Measurements from ENCODE around the gene JAKMIP1.

DNA sequence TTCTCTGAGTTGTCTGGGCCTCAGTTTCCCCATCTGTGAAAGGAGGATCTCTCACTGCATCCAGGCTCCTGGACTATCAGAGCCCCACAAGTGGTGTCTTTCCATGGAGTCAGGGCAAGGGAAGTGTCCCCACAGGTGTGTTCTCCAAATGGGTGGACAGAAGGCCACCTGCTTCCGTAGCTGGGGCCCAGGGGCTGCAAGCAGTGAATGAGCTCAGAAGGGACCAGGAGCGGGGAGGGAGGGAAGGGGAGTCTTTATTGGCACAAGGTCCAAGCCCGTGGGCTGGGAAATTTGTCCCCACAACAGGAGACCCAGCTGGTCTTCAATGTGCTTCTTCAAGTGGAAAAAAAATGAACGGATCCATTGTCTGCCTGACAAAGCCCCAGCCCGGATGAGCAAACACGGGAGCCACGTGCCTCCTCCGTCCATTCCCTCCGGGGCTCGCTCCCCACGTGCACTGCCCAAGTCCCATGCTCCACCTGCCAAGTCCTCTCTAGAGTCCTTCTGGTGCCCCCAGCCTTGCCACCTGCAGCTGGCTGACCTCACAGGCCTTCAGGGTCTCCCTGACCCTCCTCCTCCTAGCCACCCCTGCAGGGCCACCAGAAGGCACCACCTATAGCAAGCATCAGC is 72.0 kb downstream of the JAKMIP1 start:
- no peak for TF ChIP-seq CTCF (IDR thresholded peaks at IDR 0.05)
- no peak for TF ChIP-seq POLR2A (IDR thresholded peaks at IDR 0.05)
